Activated CD8-positive, alpha-beta memory T cell treated with anti-CD3 and anti-CD28 coated beads for 48 hours (primary cell): ENCODE data around the gene SCN11A.

ENCODE experiments used
- DNase-seq, 3 experiments: peaks; one replicate each; pipeline ENCODE4 v3.0.0-alpha.2; 2020; ENCODE audit warnings: low read depth in 2 of 3, low spot score in 2 of 3

The SCN11A gene

DNA sequence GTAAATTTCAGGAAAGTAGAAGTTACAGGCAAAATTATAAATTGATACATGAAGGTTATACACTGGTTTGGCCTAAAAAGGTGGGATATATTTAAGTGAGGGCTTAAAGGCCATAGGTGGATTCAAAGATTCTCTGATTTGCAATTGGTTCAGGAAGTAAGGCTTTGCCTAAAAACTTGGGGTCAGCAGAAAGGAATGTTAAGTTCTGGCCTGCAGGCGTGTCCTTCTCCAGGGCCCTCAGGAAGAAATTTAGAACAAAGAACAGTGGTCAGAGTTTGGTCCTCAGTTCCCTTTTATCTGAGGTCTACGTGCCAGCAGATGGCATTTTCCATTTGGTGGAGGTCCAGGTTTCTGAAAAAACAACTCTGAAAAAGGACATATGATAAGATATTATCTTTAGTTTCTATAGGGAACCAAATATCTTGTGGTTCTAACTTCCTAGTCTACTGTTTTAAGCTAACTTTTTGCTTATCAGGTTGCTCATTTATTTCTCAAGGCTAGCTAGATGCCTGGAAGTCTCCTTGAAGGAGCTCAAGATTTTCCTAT lies 40.5 kb downstream of the SCN11A start:
- DNase-seq, result no peak

DNA sequence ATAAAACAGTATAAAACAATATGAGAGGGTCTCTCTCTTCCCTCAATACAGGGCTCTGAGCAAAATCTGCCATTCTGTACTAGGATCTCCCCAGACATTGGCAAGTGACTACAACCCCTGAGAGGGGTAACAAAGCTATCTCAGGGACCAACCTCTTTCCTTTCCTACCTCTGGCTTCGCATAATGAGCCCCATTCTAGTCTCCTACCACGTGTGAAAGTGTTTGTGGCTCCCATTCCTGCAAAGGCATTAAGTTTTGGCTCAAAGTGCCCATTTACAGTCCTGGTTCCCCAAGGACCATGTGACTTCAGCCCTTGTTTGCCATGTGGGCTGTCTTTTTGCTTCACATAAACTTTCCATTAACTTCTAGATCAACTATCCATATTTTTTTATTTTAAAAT lies 46.4 kb downstream of the SCN11A start:
- no peak for DNase-seq
